ENCODE measurements around the gene SNX4.

The SNX4 gene

GRCh38 chr3:125398952-125399351 is 121.0 kb downstream of the SNX4 start:
- no peak for DNase-seq

Data from activated CD4-positive, CD25-positive, alpha-beta regulatory T cell treated with anti-CD3 and anti-CD28 coated beads, Interleukin-2, amount 50 U/mL, for 72 hours (primary cell).